HG02885 (cell line): ENCODE data around the gene POLL.
"Not testable (repeated sequence)": the region's sequence is repeated elsewhere in the genome, so short reads cannot be mapped to it uniquely, and the experiment has no call there.

ENCODE experiments used
- ATAC-seq: cut with Tn5 transposase; IDR thresholded peaks from one replicate; pipeline ENCODE4 v1.9.1; 2021; ENCODE audit warnings: mild to moderate bottlenecking; ENCODE audit not compliant: unreplicated experiment, poor library complexity

The POLL gene

GRCh38 chr10:101587725-101588653 is at the start of gene POLL, which contains the start of gene DPCD:
TSS of gene POLL (minus strand) at chr10:101588257. CDS start at chr10:101587360, 897 bp downstream.
TSS of gene DPCD (plus strand) at chr10:101588321. CDS start at chr10:101588337, 16 bp downstream.
- ATAC-seq: peak; percentile 97

GRCh38 chr10:101633510-101633909 is 45.5 kb upstream of the POLL start:
- ATAC-seq: not testable (repeated sequence)

- no peak for ATAC-seq
Measured at GRCh38 chr10:101631821-101632475, 43.9 kb upstream of the POLL start.

GRCh38 chr10:101630633-101630920 is 42.5 kb upstream of the POLL start:
- no peak for ATAC-seq

GRCh38 chr10:101629837-101630632 is 42.0 kb upstream of the POLL start:
- ATAC-seq: no peak

- ATAC-seq: no peak
Measured at GRCh38 chr10:101625821-101626412, 37.9 kb upstream of the POLL start.

- ATAC-seq: no peak
Measured at GRCh38 chr10:101624526-101625102, 36.6 kb upstream of the POLL start.

GRCh38 chr10:101623528-101623927 is 35.5 kb upstream of the POLL start:
- no peak for ATAC-seq

GRCh38 chr10:101619983-101620382 is 31.9 kb upstream of the POLL start:
- ATAC-seq: no peak

- ATAC-seq: no peak
Measured at GRCh38 chr10:101618871-101619270, 30.8 kb upstream of the POLL start.

- peak; percentile 14 for ATAC-seq
Measured at GRCh38 chr10:101617824-101618568, 29.9 kb upstream of the POLL start.

GRCh38 chr10:101617102-101617823 is 29.2 kb upstream of the POLL start:
- ATAC-seq: peak; percentile 69

- no peak for ATAC-seq
Measured at GRCh38 chr10:101616415-101617101, 28.5 kb upstream of the POLL start.

- ATAC-seq: no peak
Measured at GRCh38 chr10:101615525-101616116, 27.6 kb upstream of the POLL start.

GRCh38 chr10:101614663-101615524 is 26.8 kb upstream of the POLL start:
- no peak for ATAC-seq

GRCh38 chr10:101613646-101614045 is 25.6 kb upstream of the POLL start:
- ATAC-seq: no peak

GRCh38 chr10:101612872-101613271 is 24.8 kb upstream of the POLL start:
- ATAC-seq: no peak
